ENCODE measurements around the gene PREP.

GRCh38 chr6:105278813-105279212 lies 124.1 kb downstream of the PREP start:
- TF ChIP-seq CTCF (IDR thresholded peaks at IDR 0.05) (no peak), POLR2A (IDR thresholded peaks at IDR 0.05) (no peak)
